H1 (cell line): ENCODE measurements around the gene ENAH. TPM values are rescaled to one million over a fixed set of nuclear protein-coding genes. Genes with fewer than 3 reads are reported as not detected.

ENCODE experiments used
- CTCF ChIA-PET: fragments of 300-600 bp; sonication (Branson Sonifier 250); formaldehyde crosslinking; loops from one replicate; lab custom pipeline; 2021; ENCODE audit not compliant: partially characterized antibody; lab: Charles Lee
- POLR2A ChIA-PET: fragments of 300-600 bp; sonication (Branson Sonifier 250); formaldehyde crosslinking; loops from one replicate; lab custom pipeline; 2021; ENCODE audit warnings: inconsistent platforms; ENCODE audit not compliant: partially characterized antibody; lab: Charles Lee
- DNase-seq, 2 experiments: peaks; one replicate each; pipeline versions ENCODE4 v3.0.0 to v3.0.0-alpha.2; 2010 to 2022; ENCODE audit warnings: low spot score in 2 of 2, low read depth in 1 of 2, mixed read lengths in 1 of 2
- FAIRE-seq: peaks from 2 replicates; lab custom pipeline; 2011; peaks lifted over from hg19 to GRCh38; lab: Jason Lieb, UNC
- H2AFZ ChIP-seq: 2 replicates; pipeline ENCODE4 v1.8.1; 2012; ENCODE audit warnings: low read length, inconsistent platforms
- H2AK5ac ChIP-seq: 2 replicates; pipeline ENCODE4 v1.6.1; 2013; ENCODE audit warnings: low read depth, low read length
- H2BK120ac ChIP-seq: replicated peaks from 2 replicates; pipeline ENCODE3; 2013; ENCODE audit warnings: low read depth, low read length, inconsistent platforms
- H2BK12ac ChIP-seq: 2 replicates; pipeline ENCODE4 v1.6.1; 2013; ENCODE audit warnings: low read depth, low read length
- H2BK15ac ChIP-seq: 2 replicates; pipeline ENCODE4 v1.6.1; 2013; ENCODE audit warnings: low read length
- H2BK20ac ChIP-seq: 2 replicates; pipeline ENCODE4 v1.6.1; 2013; ENCODE audit warnings: low read length
- H2BK5ac ChIP-seq: 2 replicates; pipeline ENCODE4 v1.6.1; 2013; ENCODE audit warnings: low read depth, low read length
- H3K14ac ChIP-seq: 2 replicates; pipeline ENCODE4 v1.6.1; 2013; ENCODE audit warnings: inconsistent platforms; ENCODE audit not compliant: insufficient read length
- H3K18ac ChIP-seq: 2 replicates; pipeline ENCODE4 v1.6.1; 2013; ENCODE audit warnings: low read length; ENCODE audit errors: extremely low read depth
- H3K23ac ChIP-seq: 2 replicates; pipeline ENCODE4 v1.6.1; 2013; ENCODE audit warnings: inconsistent platforms; ENCODE audit not compliant: insufficient read length
- H3K23me2 ChIP-seq: 2 replicates; pipeline ENCODE4 v1.6.1; 2013; ENCODE audit warnings: low read depth, low read length
- H3K27ac ChIP-seq: 2 replicates; pipeline ENCODE4 v1.6.1; 2011; ENCODE audit warnings: low read depth, low read length, inconsistent platforms
- H3K27me3 ChIP-seq, 4 experiments: replicated peaks in 1 of 4; 1 replicate in 1 of 4; 2 replicates in 3 of 4; pipeline versions ENCODE4 v1.6.1 to v1.8.1; 2011 to 2013; ENCODE audit warnings: low read length in 3 of 4, mild to moderate bottlenecking in 3 of 4, inconsistent platforms in 2 of 4, mixed read lengths in 2 of 4, moderate library complexity in 1 of 4; ENCODE audit not compliant: control insufficient read depth in 3 of 4, insufficient read depth in 3 of 4; ENCODE audit errors: extremely low read depth in 1 of 4
- H3K36me3 ChIP-seq, 4 experiments: 2 replicates each; pipeline versions ENCODE4 v1.6.1 to v1.8.1; 2011 to 2013; ENCODE audit warnings: mild to moderate bottlenecking in 4 of 4, low read length in 3 of 4, moderate library complexity in 2 of 4, control low read depth in 1 of 4, inconsistent platforms in 1 of 4; ENCODE audit not compliant: insufficient read depth in 4 of 4, control insufficient read depth in 2 of 4
- H3K4ac ChIP-seq: replicated peaks from 2 replicates; pipeline ENCODE3; 2013; ENCODE audit warnings: low read length, low read depth, mixed read lengths, inconsistent platforms; ENCODE audit not compliant: insufficient read length
- H3K4me1 ChIP-seq, 4 experiments: replicated peaks in 1 of 4; 1 replicate in 1 of 4; 2 replicates in 3 of 4; pipeline versions ENCODE4 v1.6.1 to v1.8.1; 2011 to 2013; ENCODE audit warnings: low read length in 3 of 4, inconsistent platforms in 2 of 4, mixed read lengths in 1 of 4; ENCODE audit not compliant: insufficient read depth in 4 of 4, control insufficient read depth in 3 of 4
- H3K4me2 ChIP-seq, 2 experiments: 2 replicates each; pipeline versions ENCODE4 v1.6.1 to v1.8.1; 2011 to 2013; ENCODE audit warnings: low read depth in 2 of 2, low read length in 2 of 2, control low read depth in 1 of 2, inconsistent platforms in 1 of 2, mild to moderate bottlenecking in 1 of 2; ENCODE audit not compliant: insufficient read depth in 1 of 2
- H3K4me3 ChIP-seq, 4 experiments: fragments of 200-600, 300-600 bp in 1 of 4; sonication (generic), shearing (Covaris generic), sonication (Bioruptor Twin) in 1 of 4; 2 replicates each; pipeline versions ENCODE4 v1.5.1 to v1.8.1; 2011 to 2016; ENCODE audit warnings: low read length in 4 of 4, low read depth in 3 of 4, control low read depth in 2 of 4, inconsistent platforms in 2 of 4, mild to moderate bottlenecking in 2 of 4, mixed read lengths in 1 of 4, moderate library complexity in 1 of 4; ENCODE audit not compliant: insufficient read depth in 2 of 4; ENCODE audit errors: extremely low read depth in 1 of 4
- H3K56ac ChIP-seq: replicated peaks from 2 replicates; pipeline ENCODE3; 2013; ENCODE audit warnings: low read depth, mild to moderate bottlenecking, mixed read lengths, low read length, inconsistent platforms; ENCODE audit not compliant: insufficient read length
- H3K79me1 ChIP-seq: 2 replicates; pipeline ENCODE4 v1.6.1; 2013; ENCODE audit warnings: low read depth, low read length, control low read depth
- H3K79me2 ChIP-seq, 2 experiments: 2 replicates each; pipeline versions ENCODE4 v1.6.1 to v1.8.1; 2012 to 2013; ENCODE audit warnings: low read length in 2 of 2, mild to moderate bottlenecking in 2 of 2, inconsistent platforms in 1 of 2; ENCODE audit not compliant: insufficient read depth in 2 of 2, control insufficient read depth in 1 of 2
- H3K9ac ChIP-seq, 4 experiments: replicated peaks in 1 of 4; 1 replicate in 1 of 4; 2 replicates in 3 of 4; pipeline versions ENCODE4 v1.6.1 to v1.8.1; 2011 to 2013; ENCODE audit warnings: low read depth in 3 of 4, low read length in 3 of 4, control low read depth in 2 of 4, mild to moderate bottlenecking in 2 of 4, moderate library complexity in 2 of 4, inconsistent platforms in 1 of 4; ENCODE audit errors: extremely low read depth in 1 of 4
- H3K9me3 ChIP-seq, 2 experiments: 2 replicates each; pipeline versions ENCODE4 v1.6.1 to v1.8.1; 2012 to 2013; ENCODE audit warnings: mild to moderate bottlenecking in 2 of 2, moderate library complexity in 2 of 2, control low read depth in 1 of 2, inconsistent platforms in 1 of 2, low read depth in 1 of 2, low read length in 1 of 2, mixed read lengths in 1 of 2; ENCODE audit not compliant: insufficient read depth in 2 of 2
- H4K20me1 ChIP-seq, 2 experiments: replicated peaks in 1 of 2; 2 replicates each; pipeline versions ENCODE3 to v1.8.1; 2011 to 2013; ENCODE audit warnings: inconsistent platforms in 2 of 2, low read length in 2 of 2, mild to moderate bottlenecking in 1 of 2; ENCODE audit not compliant: insufficient read depth in 2 of 2, control insufficient read depth in 1 of 2
- H4K5ac ChIP-seq: 2 replicates; pipeline ENCODE4 v1.6.1; 2013; ENCODE audit warnings: low read length, low read depth, mixed read lengths, inconsistent platforms; ENCODE audit not compliant: insufficient read length
- H4K8ac ChIP-seq: 2 replicates; pipeline ENCODE4 v1.8.0; 2013; ENCODE audit warnings: mild to moderate bottlenecking, moderate library complexity, low read length, inconsistent platforms; ENCODE audit not compliant: insufficient read depth; ENCODE audit errors: extremely low read depth
- H4K91ac ChIP-seq: replicated peaks from 2 replicates; pipeline ENCODE3; 2013; ENCODE audit warnings: low read length, mixed read lengths, inconsistent platforms; ENCODE audit not compliant: insufficient read length
- ASH2L ChIP-seq: fragments of 200-600, 300-600 bp; sonication (generic); IDR thresholded peaks from one replicate; pipeline ENCODE4 v1.7.1; 2017; ENCODE audit warnings: low read length
- BACH1 ChIP-seq: IDR thresholded peaks from 2 replicates; pipeline ENCODE4 v1.6.1; 2012; ENCODE audit warnings: low read length, improper control_type of control experiment
- CREB1 ChIP-seq: IDR thresholded peaks from 2 replicates; pipeline ENCODE4 v1.6.1; 2012; ENCODE audit warnings: inconsistent platforms
- FOSL1 ChIP-seq: IDR thresholded peaks from 2 replicates; pipeline ENCODE4 v1.6.1; 2011; ENCODE audit warnings: mild to moderate bottlenecking, low read depth, low read length, moderate library complexity; ENCODE audit not compliant: insufficient read depth
- JUN ChIP-seq: IDR thresholded peaks from 2 replicates; pipeline ENCODE4 v1.6.1; 2011; ENCODE audit warnings: low read depth, mild to moderate bottlenecking, improper control_type of control experiment, low read length
- NRF1 ChIP-seq: IDR thresholded peaks from 2 replicates; pipeline ENCODE4 v1.6.1; 2011; ENCODE audit warnings: mild to moderate bottlenecking, low read depth, low read length, improper control_type of control experiment
- RNF2 ChIP-seq: fragments of 200-900, 300-1000 bp; sonication (generic); IDR thresholded peaks from 2 replicates; pipeline ENCODE4 v1.7.1; 2016; ENCODE audit warnings: borderline replicate concordance, low read depth, mild to moderate bottlenecking, antibody characterized with exemption, low read length; ENCODE audit not compliant: poor library complexity, severe bottlenecking; ENCODE audit errors: missing control alignments
- SIRT6 ChIP-seq: IDR thresholded peaks from one replicate; pipeline ENCODE4 v1.7.1; 2012; ENCODE audit warnings: low read length, inconsistent platforms
- SP1 ChIP-seq: IDR thresholded peaks from 2 replicates; pipeline ENCODE4 v1.6.1; 2011; ENCODE audit warnings: low read depth, low read length
- SP2 ChIP-seq: IDR thresholded peaks from 2 replicates; pipeline ENCODE4 v1.6.1; 2012; ENCODE audit warnings: mild to moderate bottlenecking, low read length, inconsistent platforms
- TEAD4 ChIP-seq: IDR thresholded peaks from 2 replicates; pipeline ENCODE4 v1.6.1; 2012; ENCODE audit warnings: low read depth, low read length, inconsistent platforms, mixed read lengths
- YY1 ChIP-seq: IDR thresholded peaks from 2 replicates; pipeline ENCODE4 v1.6.1; 2011; ENCODE audit warnings: low read depth, mild to moderate bottlenecking, low read length
- WGBS, 2 experiments: shearing (Covaris generic) in 1 of 2; methylation state at CpG; one replicate each; pipeline versions ENCODE4 v1.1.6 to v1.1.7; 2013 to 2015; ENCODE audit warnings: low lambda C conversion rate in 2 of 2, mixed read lengths in 2 of 2, inconsistent platforms in 1 of 2, low coverage in 1 of 2, missing lambda C conversion rate in 1 of 2; ENCODE audit not compliant: insufficient replicate concordance in 2 of 2, insufficient coverage in 1 of 2, insufficient read length in 1 of 2; ENCODE audit errors: extremely low coverage in 1 of 2, missing lambda C conversion rate in 1 of 2; 5-methylcytosine and 5-hydroxymethylcytosine counted together
- polyA plus RNA-seq, 7 experiments: library from polyadenylated mRNA; depleted of rRNA in 3 of 7; stranded (reverse) in 5 of 7; unstranded in 2 of 7; fragments of >200 nt in 5 of 7; fragments of 200-250 nt in 2 of 7; gene quantifications; 1 replicate in 5 of 7; 2 replicates in 1 of 7; 4 replicates in 1 of 7; pipeline versions ENCODE4 v1.2.1 to v1.2.3, GENCODE V29; 2011 to 2013; ENCODE audit warnings: missing spikeins in 2 of 7, mixed read lengths in 2 of 7
- total RNA-seq: library from RNA; stranded (reverse); fragmentation: NEBNext Ultra II Directional; extraction: Animal tissue kit (Norgen Biotek cat#: 25700); gene quantifications from 2 replicates; pipeline ENCODE4 v1.2.1, GENCODE V29; 2021
- TF ChIP-seq, protein P1 (sequence below), 3 experiments: IDR thresholded peaks; 1 replicate in 2 of 3; 2 replicates in 1 of 3; pipeline versions ENCODE4 v1.5.1 to v1.6.1; 2011; ENCODE audit warnings: low read length in 3 of 3, mild to moderate bottlenecking in 3 of 3, inconsistent platforms in 2 of 3, low read depth in 1 of 3, moderate library complexity in 1 of 3; ENCODE audit not compliant: insufficient read depth in 1 of 3; ENCODE audit errors: control extremely low read depth in 1 of 3

ENAH gene
- total and polyA plus RNA-seq, 2 of the 8 experiments (the other 6 are each of a cell fraction or from before 2014, with no cell fraction given): 39.1 to 335 TPM

DNA sequence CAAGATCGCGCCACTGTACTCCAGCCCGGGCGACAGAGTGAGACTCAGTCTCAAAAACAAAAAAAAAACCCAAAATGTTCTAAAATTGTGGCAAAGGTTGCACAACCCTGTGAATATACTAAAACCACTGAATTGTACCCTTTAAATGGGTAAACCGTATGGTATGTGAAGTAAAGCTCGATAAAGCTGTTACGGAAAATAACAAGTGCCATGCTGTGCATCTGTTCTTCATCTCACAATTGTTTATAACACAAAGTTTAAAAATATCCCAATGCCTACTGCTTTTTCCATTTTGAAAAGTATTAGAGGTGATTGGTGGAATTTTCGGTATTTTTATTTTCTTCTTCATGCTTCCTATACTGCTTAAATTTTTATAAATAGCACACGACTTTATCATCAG, 111.5 kb downstream of the ENAH start:
- ChIA-PET POLR2A (interaction anchor here (0.9 to 2.2 kb wide), 3 partner anchors 9 to 112 kb away, joined by 3 to 12 read pairs (median 5); partner anchors contain the start of gene ENAH), CTCF (interaction anchor here (0.5 to 2.0 kb wide), 9 partner anchors 13 to 503 kb away, joined by 3 to 8 read pairs (median 4); no protein-coding TSS in a partner anchor)
- no peak overlapping the region for H2BK15ac ChIP-seq
- H3K18ac ChIP-seq: no peak overlapping the region
- peaks cover 2 to 13% (median 8%) of the 10 kb centered on the region in 4 experiments; a peak in 5 of 7 replicates for H3K4me1 ChIP-seq
- no peak overlapping the region for H3K4me3 ChIP-seq
- H3K23me2 ChIP-seq: no peaks in the 10 kb centered on the region
- H4K91ac ChIP-seq: no peak overlapping the region
- H3K79me1 ChIP-seq: peaks cover 3% of the 10 kb centered on the region
- H2BK12ac ChIP-seq: no peak overlapping the region
- no peak for FAIRE-seq
- DNase-seq: no peak
- 86% methylated on average over 9 of the region's 9 CpGs; no CpG with 5 or more reads in 1 of the 2 experiments for WGBS, 2 experiments
- no peak overlapping the region for H4K8ac ChIP-seq
- peaks cover 13 to 15% of the 10 kb centered on the region in 2 experiments for H4K20me1 ChIP-seq
- no peak overlapping the region for H2BK5ac ChIP-seq
- no peak overlapping the region for H3K4ac ChIP-seq
- H3K9me3 ChIP-seq: no peaks in the 10 kb centered on the region
- no peak overlapping the region for H2BK20ac ChIP-seq
- H2AK5ac ChIP-seq: no peak overlapping the region
- H3K79me2 ChIP-seq: peaks cover 0 to 98% of the 10 kb centered on the region in 2 experiments; a peak in 3 of 4 replicates
- H3K27me3 ChIP-seq: no peaks in the 10 kb centered on the region
- H3K27ac ChIP-seq: no peak overlapping the region
- no peak overlapping the region for H3K4me2 ChIP-seq
- H3K36me3 ChIP-seq: no peaks in the 10 kb centered on the region
- no peak overlapping the region for H3K9ac ChIP-seq
- no peak overlapping the region for H4K5ac ChIP-seq
- no peak overlapping the region for H3K56ac ChIP-seq
- no peak overlapping the region for H2BK120ac ChIP-seq
- no peak overlapping the region for H3K14ac ChIP-seq
- no peak overlapping the region for H2AFZ ChIP-seq
- H3K23ac ChIP-seq: no peak overlapping the region
- TF ChIP-seq NRF1 (no peak), CREB1 (no peak), SP2 (no peak), ASH2L (no peak), BACH1 (no peak), SIRT6 (no peak), JUN (no peak), SP1 (no peak), RNF2 (no peak), TEAD4 (no peak), FOSL1 (no peak), YY1 (no peak)
- TF ChIP-seq, protein P1, sequence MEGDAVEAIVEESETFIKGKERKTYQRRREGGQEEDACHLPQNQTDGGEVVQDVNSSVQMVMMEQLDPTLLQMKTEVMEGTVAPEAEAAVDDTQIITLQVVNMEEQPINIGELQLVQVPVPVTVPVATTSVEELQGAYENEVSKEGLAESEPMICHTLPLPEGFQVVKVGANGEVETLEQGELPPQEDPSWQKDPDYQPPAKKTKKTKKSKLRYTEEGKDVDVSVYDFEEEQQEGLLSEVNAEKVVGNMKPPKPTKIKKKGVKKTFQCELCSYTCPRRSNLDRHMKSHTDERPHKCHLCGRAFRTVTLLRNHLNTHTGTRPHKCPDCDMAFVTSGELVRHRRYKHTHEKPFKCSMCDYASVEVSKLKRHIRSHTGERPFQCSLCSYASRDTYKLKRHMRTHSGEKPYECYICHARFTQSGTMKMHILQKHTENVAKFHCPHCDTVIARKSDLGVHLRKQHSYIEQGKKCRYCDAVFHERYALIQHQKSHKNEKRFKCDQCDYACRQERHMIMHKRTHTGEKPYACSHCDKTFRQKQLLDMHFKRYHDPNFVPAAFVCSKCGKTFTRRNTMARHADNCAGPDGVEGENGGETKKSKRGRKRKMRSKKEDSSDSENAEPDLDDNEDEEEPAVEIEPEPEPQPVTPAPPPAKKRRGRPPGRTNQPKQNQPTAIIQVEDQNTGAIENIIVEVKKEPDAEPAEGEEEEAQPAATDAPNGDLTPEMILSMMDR (IDR thresholded peaks at IDR 0.05; ENCODE audit: control extremely low read depth in 1 of 3, insufficient read depth in 1 of 3, low read depth in 1 of 3, low read length in 3 of 3): no peak
